Pancreas (tissue), 10 donors: Measurements from ENCODE around the gene COL28A1. TPM values are rescaled to one million over a fixed set of nuclear protein-coding genes. Genes with fewer than 3 reads are reported as not detected.
"Not testable (repeated sequence)": the region's sequence is repeated elsewhere in the genome, so short reads cannot be mapped to it uniquely, and the experiment has no call there.

Source experiments
- ATAC-seq, 4 donors: fragments of 200-7000 bp; cut with Tn5 transposase; one replicate each; pipeline versions ENCODE4 v1.8.0 to v1.9.1; 2020; ENCODE audit warnings: mild to moderate bottlenecking in 4 of 4, moderate library complexity in 4 of 4
- DNase-seq, 6 donors: peaks; one replicate each; pipeline ENCODE4 v3.0.0-alpha.2; 2020
- FAIRE-seq: peaks from 2 replicates; lab custom pipeline; 2012; peaks lifted over from hg19 to GRCh38; lab: Jason Lieb, UNC
- H3K27ac ChIP-seq, 4 donors: fragments of 200-600 bp; sonication (generic); 1 replicate in 3 of 4; 2 replicates in 1 of 4; pipeline versions ENCODE4 v1.5.0 to v1.8.0; 2020
- H3K27me3 ChIP-seq, 4 donors: fragments of 200-600 bp; one replicate each; pipeline ENCODE4 v1.8.0; 2021
- H3K36me3 ChIP-seq, 3 donors: fragments of 200-600 bp; sonication (generic) in 1 of 3; one replicate each; pipeline versions ENCODE4 v1.5.0 to v1.8.0; 2020 to 2021
- H3K4me1 ChIP-seq, 3 donors: fragments of 200-600 bp; one replicate each; pipeline ENCODE4 v1.8.0; 2021
- H3K4me3 ChIP-seq, 4 donors: fragments of 200-600 bp; sonication (generic) in 2 of 4; one replicate each; pipeline versions ENCODE4 v1.5.0 to v1.8.0; 2020 to 2021
- H3K9me3 ChIP-seq, 4 donors: fragments of 200-600 bp; one replicate each; pipeline ENCODE4 v1.8.0; 2021
- CTCF ChIP-seq, 4 donors: fragments of 200-600 bp; sonication (generic) in 3 of 4; IDR thresholded peaks; one replicate each; pipeline versions ENCODE4 v1.5.0 to v1.8.0; 2021; ENCODE audit warnings: antibody characterized with exemption in 4 of 4
- WGBS, 2 donors: extraction: QIAGEN DNeasy Blood & Tissue Kit; methylation state at CpG; one replicate each; pipeline ENCODE4 v1.1.7; 2013; 5-methylcytosine and 5-hydroxymethylcytosine counted together
- intact Hi-C, 3 donors: fragments of 100-400 bp; cut with DNase I; formaldehyde crosslinking; loops; one replicate each; pipeline versions ENCODE4 v1.11.1 to v1.14.2; 2022
- polyA plus RNA-seq, 2 donors: library from polyadenylated mRNA; stranded (reverse); fragments of 200-250 nt; gene quantifications; one replicate each; pipeline ENCODE4 v1.2.3, GENCODE V29; 2013
- total RNA-seq, 6 donors: library from RNA; stranded (reverse); fragmentation: NEBNext Ultra II Directional in 4 of 6; extraction: Animal tissue kit (Norgen Biotek cat#: 25700) in 4 of 6; gene quantifications; one replicate each; pipeline versions ENCODE4 v1.2.1 to v1.2.4, GENCODE V29; 2021 to 2023
- donor health status: healthy with polysubstance abuse.
- donor health status: DM: no; HTN: no; CAD: no; lungs with moderate emphysema.
- donor health status: DM: no; HTN: no; CAD: no.
- donor health status: control.
- donor health status: control.
- donor health status: Bipolar disorder and iron deficiency.
- donor health status: DM: yes; HTN: yes; CAD: no.
- donor health status: DM: no; HTN: no; CAD: no.
- donor health status: DM: no; HTN: no; CAD: no.
- donor health status: DM: yes; HTN: yes; CAD: no.

COL28A1 gene
- total and polyA plus RNA-seq, 8 donors: 0.84 to 14.4 (median 3.5) TPM

GRCh38 chr7:7478569-7478968 is 57.1 kb downstream of the COL28A1 start:
- no peak for FAIRE-seq
- ATAC-seq: no peak
- peak in 2 of 6 donors; percentile 18 to 58 for DNase-seq
- Histone ChIP-seq H3K4me3 (no peak overlapping the region), H3K36me3 (peaks cover 0 to 8% (median 0%) of the 10 kb centered on the region in 3 donors), H3K27me3 (no peaks in the 10 kb centered on the region), H3K9me3 (no peaks in the 10 kb centered on the region), H3K4me1 (no peaks in the 10 kb centered on the region), H3K27ac (no peak overlapping the region)
- intact Hi-C loops: no loop called here
- 93 to 95% methylated on average over 23 of the region's 23 CpGs for WGBS, 2 donors
- TF ChIP-seq CTCF (IDR thresholded peaks at IDR 0.05): no peak

- H3K36me3 ChIP-seq, H3K27ac ChIP-seq, intact Hi-C loops, ATAC-seq, H3K9me3 ChIP-seq, H3K4me3 ChIP-seq, H3K4me1 ChIP-seq, FAIRE-seq, DNase-seq, H3K27me3 ChIP-seq: not testable (repeated sequence)
- WGBS, 2 donors: 86 to 89% methylated on average over 7 of the region's 7 CpGs
Measured at GRCh38 chr7:7477641-7478040, 58.0 kb downstream of the COL28A1 start.

GRCh38 chr7:7476381-7476780 is 59.3 kb downstream of the COL28A1 start:
- FAIRE-seq (no peak), ATAC-seq (no peak)
- WGBS, 2 donors: 61 to 65% methylated on average over 1 of the region's 1 CpG

GRCh38 chr7:7475601-7476000 is 60.1 kb downstream of the COL28A1 start:
- ATAC-seq (no peak), FAIRE-seq (no peak), DNase-seq (no peak)
- 79 to 88% methylated on average over 2 of the region's 2 CpGs for WGBS, 2 donors
- Histone ChIP-seq H3K27ac (no peak overlapping the region), H3K4me1 (no peaks in the 10 kb centered on the region), H3K27me3 (no peaks in the 10 kb centered on the region), H3K4me3 (no peak overlapping the region), H3K9me3 (no peaks in the 10 kb centered on the region), H3K36me3 (peaks cover 0 to 8% (median 0%) of the 10 kb centered on the region in 3 donors)
- intact Hi-C loops: no loop called here
- no peak for TF ChIP-seq CTCF (IDR thresholded peaks at IDR 0.05)

More at GRCh38 chr7:7476381-7476780, 59.3 kb downstream of the COL28A1 start:
- Histone ChIP-seq H3K9me3 (no peaks in the 10 kb centered on the region), H3K36me3 (peaks cover 0 to 8% (median 0%) of the 10 kb centered on the region in 3 donors), H3K4me3 (no peak overlapping the region), H3K27ac (no peak overlapping the region), H3K27me3 (no peaks in the 10 kb centered on the region), H3K4me1 (no peaks in the 10 kb centered on the region)
- intact Hi-C loops: no loop called here
- DNase-seq: no peak
- no peak for TF ChIP-seq CTCF (IDR thresholded peaks at IDR 0.05)

- H3K4me1 ChIP-seq: no peaks in the 10 kb centered on the region
- no peak overlapping the region for H3K27ac ChIP-seq
- peaks cover 0 to 8% (median 0%) of the 10 kb centered on the region in 3 donors for H3K36me3 ChIP-seq
- TF ChIP-seq CTCF (IDR thresholded peaks at IDR 0.05): no peak
- intact Hi-C loops: no loop called here
- ATAC-seq: no peak
- H3K9me3 ChIP-seq: no peaks in the 10 kb centered on the region
- H3K4me3 ChIP-seq: no peak overlapping the region
- no peak for FAIRE-seq
- H3K27me3 ChIP-seq: no peaks in the 10 kb centered on the region
- DNase-seq: no peak
Measured at GRCh38 chr7:7474436-7474835, 61.2 kb downstream of the COL28A1 start.

- FAIRE-seq, intact Hi-C loops: not testable (repeated sequence)
- WGBS, 2 donors: 87 to 92% methylated on average over 24 to 29 of the region's 39 CpGs
Measured at GRCh38 chr7:7464991-7465765, 70.5 kb downstream of the COL28A1 start.

More at GRCh38 chr7:7464991-7465765, 70.5 kb downstream of the COL28A1 start:
- H3K4me3 ChIP-seq, H3K9me3 ChIP-seq, H3K27ac ChIP-seq, H3K27me3 ChIP-seq, H3K4me1 ChIP-seq, ATAC-seq, H3K36me3 ChIP-seq, DNase-seq: not testable (repeated sequence)
